SK-N-SH (cell line): ENCODE measurements around the gene ZNF385A.

Source experiments
- EZH2phosphoT487 ChIP-seq: fragments of 200-600 bp; sonication (generic); IDR thresholded peaks from 2 replicates; pipeline ENCODE4 v1.6.1; 2017; ENCODE audit warnings: low read depth, mixed run types, mild to moderate bottlenecking, antibody characterized with exemption, moderate library complexity, borderline replicate concordance
- USF2 ChIP-seq: fragments of 150-350 bp; IDR thresholded peaks from 2 replicates; pipeline ENCODE4 v1.6.1; 2017; ENCODE audit warnings: antibody characterized with exemption, low read length, low read depth, borderline replicate concordance
- TF ChIP-seq, protein P1 (sequence below): fragments of 200-600 bp; sonication (generic); IDR thresholded peaks from 2 replicates; pipeline ENCODE4 v1.6.1; 2017; ENCODE audit warnings: antibody characterized with exemption, mild to moderate bottlenecking, moderate library complexity

DNA sequence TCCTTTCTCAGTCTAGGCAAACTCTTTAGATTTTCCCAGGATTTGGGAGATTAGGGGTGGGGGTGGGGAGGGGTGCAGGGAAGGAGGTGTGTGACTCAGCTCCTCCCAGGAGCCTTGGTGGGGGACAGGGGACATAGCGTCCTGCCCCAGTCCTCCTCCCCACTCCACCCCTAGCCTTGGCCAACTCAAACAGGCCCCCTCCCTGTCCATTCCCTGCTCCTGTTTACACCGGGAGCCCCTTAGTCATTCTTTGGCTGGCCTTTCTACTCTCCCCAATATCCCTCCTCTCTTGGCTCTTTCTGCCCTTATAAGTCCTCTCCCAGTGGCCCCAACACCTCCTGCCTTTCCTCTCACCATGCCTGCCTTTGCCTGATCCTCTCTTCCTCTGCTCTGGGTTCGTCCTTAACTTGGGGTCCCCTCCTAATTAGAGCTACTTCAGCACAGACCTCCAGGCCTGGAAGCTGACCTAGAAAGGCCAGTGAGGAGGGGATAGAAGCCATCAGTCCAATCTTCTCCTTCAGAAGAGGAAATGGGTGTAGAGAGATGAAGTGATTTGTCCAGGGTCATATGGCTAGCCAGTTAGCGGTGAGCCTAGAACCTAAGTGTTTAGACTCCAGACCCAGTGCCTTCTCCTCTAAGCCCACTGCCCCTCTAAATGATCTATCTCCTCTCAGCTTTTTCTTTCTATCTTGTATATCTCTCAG lies 36.8 kb upstream of the ZNF385A start:
- no peak for TF ChIP-seq USF2
- TF ChIP-seq, protein P1, sequence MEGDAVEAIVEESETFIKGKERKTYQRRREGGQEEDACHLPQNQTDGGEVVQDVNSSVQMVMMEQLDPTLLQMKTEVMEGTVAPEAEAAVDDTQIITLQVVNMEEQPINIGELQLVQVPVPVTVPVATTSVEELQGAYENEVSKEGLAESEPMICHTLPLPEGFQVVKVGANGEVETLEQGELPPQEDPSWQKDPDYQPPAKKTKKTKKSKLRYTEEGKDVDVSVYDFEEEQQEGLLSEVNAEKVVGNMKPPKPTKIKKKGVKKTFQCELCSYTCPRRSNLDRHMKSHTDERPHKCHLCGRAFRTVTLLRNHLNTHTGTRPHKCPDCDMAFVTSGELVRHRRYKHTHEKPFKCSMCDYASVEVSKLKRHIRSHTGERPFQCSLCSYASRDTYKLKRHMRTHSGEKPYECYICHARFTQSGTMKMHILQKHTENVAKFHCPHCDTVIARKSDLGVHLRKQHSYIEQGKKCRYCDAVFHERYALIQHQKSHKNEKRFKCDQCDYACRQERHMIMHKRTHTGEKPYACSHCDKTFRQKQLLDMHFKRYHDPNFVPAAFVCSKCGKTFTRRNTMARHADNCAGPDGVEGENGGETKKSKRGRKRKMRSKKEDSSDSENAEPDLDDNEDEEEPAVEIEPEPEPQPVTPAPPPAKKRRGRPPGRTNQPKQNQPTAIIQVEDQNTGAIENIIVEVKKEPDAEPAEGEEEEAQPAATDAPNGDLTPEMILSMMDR, result no peak
- TF ChIP-seq EZH2phosphoT487, result no peak
